Islet of Langerhans (tissue), 1 donor: ENCODE results near the gene DENND2D.

Experiments used
- FAIRE-seq: peaks from one replicate; lab custom pipeline; 2011; peaks lifted over from hg19 to GRCh38; lab: Jason Lieb, UNC

The DENND2D gene

GRCh38 chr1:111175349-111175748 is 25.1 kb downstream of the DENND2D start:
- FAIRE-seq, result no peak

DNA sequence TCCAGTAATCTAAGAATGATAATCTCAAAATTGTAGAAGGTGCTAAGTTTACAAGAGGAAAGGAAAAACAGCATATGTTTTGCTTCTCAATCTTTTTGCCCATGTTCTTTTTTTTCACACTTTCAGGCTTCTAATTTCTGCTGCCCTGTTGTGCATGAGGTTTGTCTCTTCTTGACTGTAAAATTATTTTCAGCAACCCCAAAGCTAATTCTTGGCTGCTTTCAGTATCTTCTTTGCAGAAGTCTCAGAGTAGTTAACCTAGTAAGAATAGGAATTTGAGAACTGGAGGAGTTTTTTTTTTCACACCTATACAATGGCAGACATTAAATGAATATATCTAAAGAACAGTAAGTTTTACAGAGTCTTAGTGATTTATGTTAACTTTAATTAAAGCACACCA is 26.4 kb downstream of the DENND2D start:
- peak; percentile 61 for FAIRE-seq

GRCh38 chr1:111172463-111172862 is 28.0 kb downstream of the DENND2D start:
- no peak for FAIRE-seq

DNA sequence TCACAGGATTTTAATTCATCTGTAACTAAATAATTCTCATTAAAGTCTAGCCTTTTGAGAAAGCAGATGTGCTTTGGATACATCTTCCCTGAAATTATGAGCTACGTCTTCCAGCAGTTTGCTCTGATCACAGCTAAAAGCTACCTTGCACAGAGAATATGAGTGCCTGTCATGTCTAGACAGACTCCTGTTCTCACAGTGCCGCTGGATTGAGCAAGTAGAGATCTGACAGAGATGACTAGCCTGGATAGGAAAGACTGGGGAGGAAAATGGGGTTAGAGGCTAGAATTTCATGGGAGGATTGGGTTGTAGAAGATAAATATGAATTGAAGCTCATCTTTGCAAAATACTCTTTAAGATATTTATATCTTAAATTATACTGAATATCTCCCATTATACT is 36.3 kb downstream of the DENND2D start:
- no peak for FAIRE-seq

DNA sequence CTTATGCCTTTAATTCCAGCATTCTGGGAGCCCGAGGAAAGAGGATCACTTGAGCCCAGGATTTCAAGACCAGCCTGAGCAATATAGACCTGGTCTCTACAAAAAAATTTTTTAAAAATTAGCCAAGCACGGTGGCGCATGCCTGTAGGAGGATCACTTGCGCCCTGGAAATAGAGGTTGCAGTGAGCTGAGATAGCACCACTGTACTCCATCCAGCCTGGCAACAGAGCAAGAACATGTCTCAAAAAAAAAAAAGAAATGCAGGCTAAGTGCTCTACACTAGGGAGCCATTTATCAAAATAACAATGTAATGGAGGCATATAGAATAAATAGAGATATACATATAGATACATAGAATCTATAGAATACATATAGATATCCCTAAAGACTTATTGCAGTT is 37.1 kb downstream of the DENND2D start:
- FAIRE-seq, result no peak

GRCh38 chr1:111162488-111162880 is 38.0 kb downstream of the DENND2D start:
- FAIRE-seq, result no peak

DNA sequence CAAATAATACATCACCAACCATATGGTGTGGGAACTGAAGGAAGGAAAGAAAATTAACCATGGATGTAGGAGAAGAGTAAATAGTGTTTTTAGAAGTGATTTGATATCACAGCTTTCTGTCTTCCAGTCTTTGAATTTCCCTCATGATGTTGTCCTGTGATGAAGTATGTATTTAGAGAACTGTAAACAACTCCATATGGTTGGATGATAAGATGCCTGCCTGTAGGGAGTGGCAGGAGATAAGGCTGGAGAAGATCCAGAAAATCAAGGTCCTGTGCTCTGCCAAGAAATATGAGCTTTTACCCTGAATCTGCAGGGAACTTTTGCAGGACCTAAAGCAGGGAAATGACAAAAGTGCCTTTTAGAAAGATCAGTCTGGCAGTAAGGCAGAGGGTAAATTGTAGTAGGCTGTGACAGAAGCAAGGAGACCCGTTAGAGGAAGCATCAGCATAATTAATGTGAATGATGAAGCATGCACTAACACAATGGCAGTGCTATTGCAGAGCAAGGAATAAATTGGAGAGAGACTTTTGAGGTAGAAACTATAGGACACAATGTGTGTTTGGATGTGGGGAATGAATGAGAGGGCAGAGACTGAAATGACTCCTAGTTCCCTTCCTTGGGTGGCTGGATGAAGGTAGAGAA is 38.5 kb downstream of the DENND2D start:
- FAIRE-seq, result no peak

GRCh38 chr1:111157431-111157830 is 43.0 kb downstream of the DENND2D start:
- FAIRE-seq, result no peak

DNA sequence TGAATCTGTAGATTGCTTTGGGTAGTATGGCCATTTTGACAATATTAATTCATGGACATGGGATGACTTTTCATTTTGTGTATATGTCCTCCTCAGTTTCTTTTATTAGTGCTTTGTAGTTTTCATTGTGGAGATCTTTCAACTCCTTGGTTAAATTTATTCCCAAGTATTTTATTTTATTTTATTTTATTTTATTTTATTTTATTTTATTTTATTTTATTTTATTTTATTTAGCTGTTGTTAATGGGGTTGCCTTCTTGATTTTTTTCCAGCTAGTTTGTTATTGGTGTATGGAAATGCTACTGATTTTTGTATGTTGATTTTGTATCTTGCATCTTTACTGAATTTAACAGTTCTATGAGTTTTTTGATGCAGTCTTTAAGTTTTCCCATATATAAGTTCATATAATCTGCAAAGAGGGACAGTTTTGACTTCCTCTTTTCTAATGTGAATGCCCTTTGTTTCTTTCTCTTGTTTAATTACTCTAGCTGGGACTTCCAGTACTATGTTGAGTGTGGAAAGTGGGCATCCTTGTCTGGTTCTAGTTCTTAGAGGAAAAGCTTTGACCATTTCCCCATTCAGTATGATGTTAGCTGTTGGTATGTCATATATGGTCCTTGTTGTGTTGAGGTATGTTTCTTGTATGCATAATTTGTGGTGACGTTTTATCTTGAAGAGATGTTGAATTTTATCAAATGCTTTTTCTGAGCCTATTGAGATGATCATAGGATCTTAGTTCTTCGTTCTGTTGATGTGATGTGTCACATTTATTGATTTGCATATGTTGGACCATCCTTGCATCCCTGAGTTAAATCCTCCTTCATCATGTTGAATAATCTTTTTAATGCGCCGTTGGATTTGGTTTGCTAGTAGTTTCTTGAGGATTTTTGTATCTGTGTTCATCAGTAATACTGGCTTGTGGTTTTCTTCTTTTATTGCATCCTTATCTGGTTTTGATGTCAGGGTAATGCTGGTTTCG is 46.1 kb downstream of the DENND2D start:
- no peak for FAIRE-seq

- no peak for FAIRE-seq
These were observed 48.6 kb downstream of the DENND2D start for GRCh38 chr1:111151838-111152237.

- FAIRE-seq, result no peak
These were observed 52.0 kb downstream of the DENND2D start for GRCh38 chr1:111148376-111148881.

DNA sequence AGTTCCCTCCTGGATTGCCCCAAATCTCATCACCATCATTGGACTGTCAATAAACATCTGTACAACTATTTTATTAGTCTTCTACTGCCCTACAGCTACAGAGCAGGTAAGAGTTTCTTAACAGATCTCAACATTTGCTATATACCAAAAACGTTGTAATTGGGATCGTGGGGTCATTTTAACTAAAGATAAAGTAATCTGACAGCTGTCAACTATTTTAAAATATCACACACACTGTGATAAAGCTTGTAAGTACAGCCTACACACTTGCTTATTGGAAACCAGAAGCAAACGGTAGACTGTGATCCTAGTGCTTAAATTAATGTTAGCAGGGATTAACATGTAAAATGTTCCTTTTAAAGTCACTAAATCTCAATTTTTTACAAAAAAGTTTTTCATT is 52.5 kb downstream of the DENND2D start:
- no peak for FAIRE-seq

- FAIRE-seq, result no peak
These were observed 54.3 kb downstream of the DENND2D start for GRCh38 chr1:111145963-111146768.

DNA sequence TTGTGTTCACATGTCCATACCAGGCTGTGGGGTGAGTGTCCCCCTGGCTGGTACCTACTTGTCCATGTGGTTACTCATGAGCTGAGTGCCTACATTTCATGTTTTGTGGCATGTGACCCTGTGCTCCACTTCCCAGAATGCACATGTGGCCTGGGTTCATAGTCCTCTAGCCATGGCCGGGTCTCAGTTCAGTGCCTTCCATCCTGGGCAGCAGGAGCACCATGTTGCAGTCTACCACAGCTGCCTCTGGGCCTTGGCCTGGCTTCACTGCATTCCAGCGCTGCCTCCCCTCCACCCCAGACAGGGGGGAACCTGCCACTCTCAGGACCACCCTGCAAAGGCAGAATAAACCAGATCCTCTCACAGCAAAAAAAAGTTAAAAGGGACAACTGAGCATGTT is 54.9 kb downstream of the DENND2D start:
- FAIRE-seq, result no peak

DNA sequence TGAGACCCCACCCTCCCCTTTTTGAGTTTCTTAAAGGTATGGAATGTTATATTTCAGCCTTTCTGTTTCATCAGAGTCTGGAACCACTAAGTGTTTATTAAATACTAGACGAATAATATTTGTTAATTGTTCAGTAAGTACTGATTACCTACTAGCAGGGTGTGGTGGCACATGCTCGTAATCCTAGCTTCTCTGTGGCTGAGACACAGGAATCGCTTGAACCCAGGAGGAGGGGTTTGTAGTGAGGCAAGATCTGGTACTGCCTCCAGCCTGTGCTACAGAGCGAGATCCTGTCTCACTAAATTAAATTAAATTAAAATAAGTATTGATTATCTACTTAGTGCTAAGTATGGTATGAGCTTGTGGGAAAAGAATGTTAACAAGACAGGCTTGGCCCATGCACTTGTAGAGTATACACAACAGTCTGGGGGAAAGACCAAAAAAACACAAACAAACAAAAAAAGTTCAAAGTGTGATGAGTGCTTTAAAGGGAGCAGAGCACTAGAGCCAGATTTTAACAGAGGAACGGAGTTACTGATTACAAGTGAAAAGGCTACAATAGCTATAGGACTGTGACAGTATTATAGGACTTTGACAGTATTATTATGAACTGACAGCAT is 58.0 kb downstream of the DENND2D start:
- FAIRE-seq, result no peak

GRCh38 chr1:111141245-111142220 is 58.9 kb downstream of the DENND2D start:
- no peak for FAIRE-seq

GRCh38 chr1:111140680-111140967 is 59.8 kb downstream of the DENND2D start:
- FAIRE-seq, result no peak

DNA sequence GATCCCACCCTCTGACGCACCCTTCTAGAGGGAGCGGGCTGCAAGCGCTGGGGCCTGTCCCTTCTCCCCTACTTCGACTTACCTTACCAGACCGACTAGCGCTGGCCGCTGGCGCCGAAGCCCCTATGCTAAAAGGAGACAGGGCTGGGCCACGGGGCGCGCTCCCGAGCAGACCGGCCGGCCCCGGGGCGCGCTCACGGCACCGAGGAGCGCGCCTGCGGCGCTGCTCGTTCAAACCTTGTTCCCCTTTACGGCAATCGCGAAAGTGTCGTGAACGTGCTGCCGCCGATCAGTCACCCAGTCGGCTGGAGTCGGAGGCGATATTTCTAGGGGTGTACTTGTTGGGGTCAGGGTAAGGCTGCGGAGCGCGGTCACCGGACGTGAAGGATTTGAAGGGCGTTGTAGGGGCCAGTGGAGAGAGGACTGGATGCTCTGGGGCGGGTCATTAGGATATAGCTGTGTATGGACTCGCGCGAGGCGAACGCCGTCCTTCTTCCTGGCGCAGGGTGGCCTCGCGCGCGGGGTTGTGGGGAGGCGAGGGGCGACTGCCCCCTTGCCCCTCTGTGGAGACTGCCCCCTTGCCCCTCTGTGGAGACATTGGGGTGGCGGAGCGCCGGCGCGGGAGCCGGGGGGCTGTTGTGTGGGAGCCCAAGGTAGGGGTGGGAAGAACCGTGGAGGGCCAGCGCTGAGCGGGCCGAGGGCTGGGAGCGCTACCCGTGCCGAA is 60.3 kb downstream of the DENND2D start, which contains the start of the genes CEPT1 and DRAM2:
Gene CEPT1 (plus strand): TSS at position 268 of the 724 bp plus-strand sequence. CDS start 7,492 bp downstream, outside the sequence.
Gene DRAM2 (minus strand): TSS at position 138 of the 724 bp plus-strand sequence. CDS start 8,539 bp downstream, outside the sequence.
- FAIRE-seq, result peak; percentile 33

- FAIRE-seq, result no peak
These were observed 61.0 kb downstream of the DENND2D start for GRCh38 chr1:111139324-111139955.
